Astrocyte (in vitro differentiated cells and primary cell): Measurements from ENCODE around the gene KRTAP4-1.

ENCODE experiments used
- EZH2 ChIP-seq: IDR thresholded peaks from 2 replicates; pipeline ENCODE4 v1.6.1; 2012; ENCODE audit warnings: mild to moderate bottlenecking, low read length, inconsistent platforms; ENCODE audit not compliant: insufficient read depth
- TF ChIP-seq, protein P1 (sequence below): IDR thresholded peaks from 2 replicates; pipeline ENCODE4 v1.5.1; 2011; ENCODE audit warnings: low read depth, mild to moderate bottlenecking, inconsistent platforms, low read length, moderate library complexity; ENCODE audit not compliant: insufficient read depth

- TF ChIP-seq, protein P1, sequence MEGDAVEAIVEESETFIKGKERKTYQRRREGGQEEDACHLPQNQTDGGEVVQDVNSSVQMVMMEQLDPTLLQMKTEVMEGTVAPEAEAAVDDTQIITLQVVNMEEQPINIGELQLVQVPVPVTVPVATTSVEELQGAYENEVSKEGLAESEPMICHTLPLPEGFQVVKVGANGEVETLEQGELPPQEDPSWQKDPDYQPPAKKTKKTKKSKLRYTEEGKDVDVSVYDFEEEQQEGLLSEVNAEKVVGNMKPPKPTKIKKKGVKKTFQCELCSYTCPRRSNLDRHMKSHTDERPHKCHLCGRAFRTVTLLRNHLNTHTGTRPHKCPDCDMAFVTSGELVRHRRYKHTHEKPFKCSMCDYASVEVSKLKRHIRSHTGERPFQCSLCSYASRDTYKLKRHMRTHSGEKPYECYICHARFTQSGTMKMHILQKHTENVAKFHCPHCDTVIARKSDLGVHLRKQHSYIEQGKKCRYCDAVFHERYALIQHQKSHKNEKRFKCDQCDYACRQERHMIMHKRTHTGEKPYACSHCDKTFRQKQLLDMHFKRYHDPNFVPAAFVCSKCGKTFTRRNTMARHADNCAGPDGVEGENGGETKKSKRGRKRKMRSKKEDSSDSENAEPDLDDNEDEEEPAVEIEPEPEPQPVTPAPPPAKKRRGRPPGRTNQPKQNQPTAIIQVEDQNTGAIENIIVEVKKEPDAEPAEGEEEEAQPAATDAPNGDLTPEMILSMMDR: no peak
- TF ChIP-seq EZH2: no peak
These were observed 39.9 kb downstream of the KRTAP4-1 start for GRCh38 chr17:41144846-41145245.
